ENCODE data around the gene CST3.
"Not testable (repeated sequence)": the region's sequence is repeated elsewhere in the genome, so short reads cannot be mapped to it uniquely, and the experiment has no call there.

The CST3 gene

DNA sequence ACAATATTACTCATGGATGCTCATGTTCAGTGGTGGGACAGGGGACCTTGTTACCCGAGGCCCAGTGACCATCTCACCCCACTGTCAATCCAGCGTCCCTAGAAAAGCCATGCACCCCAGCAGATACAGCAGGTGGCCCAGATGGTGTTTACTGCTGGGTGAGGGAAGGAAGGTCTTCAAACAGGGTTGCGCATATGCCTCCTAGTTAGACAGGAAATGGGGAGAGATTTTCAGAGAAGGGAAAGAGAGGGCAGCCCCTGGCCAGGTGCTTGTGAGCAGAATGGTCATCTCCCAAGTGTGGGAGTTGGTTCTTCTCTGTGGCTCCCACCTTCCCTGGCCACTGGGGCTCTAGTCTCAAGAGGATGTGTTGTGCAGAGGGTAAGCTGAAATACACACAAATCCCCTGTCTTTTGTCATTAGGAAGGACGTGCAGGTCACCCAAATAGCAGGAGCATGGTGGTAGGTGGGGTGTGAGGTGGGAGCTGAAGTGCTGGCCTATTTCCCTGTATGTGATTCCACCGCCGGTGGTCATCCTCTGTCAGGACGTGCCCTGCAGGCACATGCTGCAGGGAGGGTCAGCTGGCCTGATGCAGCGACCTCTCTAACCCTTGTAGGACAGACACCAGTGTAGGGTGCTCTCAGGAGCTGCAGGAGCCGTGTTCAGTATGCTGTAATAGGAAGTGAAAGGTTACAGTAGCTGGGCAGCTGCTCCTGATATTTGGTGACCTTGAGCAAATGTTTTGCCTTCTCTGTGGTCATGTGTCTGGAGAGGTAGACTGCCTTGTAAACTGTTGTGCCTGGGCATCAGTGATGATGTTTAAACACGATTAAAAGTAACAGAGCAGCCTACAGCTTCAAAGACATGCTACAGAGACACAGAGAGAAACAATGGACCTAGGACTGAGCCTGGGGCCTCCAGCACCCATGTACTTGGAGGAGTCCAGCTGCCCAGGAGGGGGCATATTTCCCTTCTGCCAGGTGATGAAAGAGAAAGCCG is 3.2 kb upstream of the CST3 start:
- no peak for DNase-seq

DNA sequence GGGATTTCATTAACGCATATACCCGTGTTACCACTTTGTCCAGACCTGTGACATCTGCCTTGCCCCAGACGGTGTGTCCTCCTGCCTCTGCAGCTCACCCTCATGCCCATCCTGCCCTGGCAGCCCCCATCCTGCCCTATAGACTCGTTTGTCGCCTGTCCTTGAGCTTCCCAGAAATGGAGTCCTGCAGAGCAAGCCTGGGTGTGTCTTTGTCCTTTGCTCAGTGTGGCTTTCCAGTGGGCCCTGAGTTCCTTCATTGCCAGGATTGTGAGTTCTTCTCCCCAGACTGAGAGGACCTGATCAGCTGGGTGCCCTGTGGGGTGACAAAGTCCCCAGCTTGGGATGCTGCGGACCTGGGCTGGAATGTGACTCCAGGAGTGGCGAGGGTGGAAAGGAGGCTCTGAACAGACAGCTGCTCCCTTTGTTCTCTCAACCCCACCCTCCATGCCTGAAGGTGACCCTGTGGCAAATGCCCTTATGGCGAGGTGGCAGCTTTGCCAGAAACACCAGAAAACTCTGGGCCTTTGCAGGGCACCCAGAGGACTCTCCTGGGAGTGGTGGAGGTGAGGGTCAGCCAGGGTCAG is 2.4 kb upstream of the CST3 start:
- no peak for DNase-seq

DNA sequence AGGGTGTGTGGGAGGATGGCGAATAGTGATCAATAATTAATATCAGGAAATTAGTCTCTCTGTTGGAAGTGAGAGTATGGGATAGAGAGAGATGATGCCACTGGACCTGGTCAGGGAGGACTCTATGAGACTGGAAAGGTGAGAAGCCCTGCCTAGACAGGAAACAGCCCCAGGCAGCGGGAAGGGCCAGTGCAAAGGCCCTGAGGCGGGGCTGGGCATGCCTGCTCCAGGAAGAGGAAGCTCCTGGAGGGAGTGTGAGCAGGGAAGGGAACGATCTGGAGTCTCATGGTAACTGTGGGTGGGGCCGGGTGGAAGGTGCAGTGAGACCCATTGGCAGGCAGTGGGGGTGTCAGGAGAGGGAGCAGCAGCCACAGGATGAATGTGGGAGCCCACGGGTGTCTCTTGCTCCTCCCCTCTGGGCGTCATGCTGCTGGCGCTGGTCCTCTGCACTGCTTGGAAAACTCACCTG is 1.8 kb upstream of the CST3 start:
- no peak for DNase-seq

DNA sequence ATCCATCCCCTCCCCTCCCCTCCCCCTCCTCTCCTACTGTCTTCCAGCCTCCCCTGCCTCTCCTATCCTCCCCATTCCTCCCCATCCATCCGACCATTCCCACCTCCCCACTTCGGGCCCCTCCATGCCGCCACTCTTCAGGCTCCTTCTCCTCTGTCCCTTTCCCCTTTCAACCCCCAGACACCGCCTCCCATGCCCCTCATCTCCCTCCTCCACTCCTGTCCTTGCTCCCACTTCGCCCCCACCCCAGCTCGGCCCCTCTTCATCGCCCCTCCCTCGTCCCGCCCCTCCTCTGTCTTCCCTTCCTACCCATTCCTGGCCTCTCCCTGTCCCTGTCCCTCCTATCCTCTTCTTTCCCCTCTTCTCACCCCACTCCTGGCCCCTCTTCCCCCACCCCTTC is 554 bp upstream of the CST3 start:
- no peak for DNase-seq

DNA sequence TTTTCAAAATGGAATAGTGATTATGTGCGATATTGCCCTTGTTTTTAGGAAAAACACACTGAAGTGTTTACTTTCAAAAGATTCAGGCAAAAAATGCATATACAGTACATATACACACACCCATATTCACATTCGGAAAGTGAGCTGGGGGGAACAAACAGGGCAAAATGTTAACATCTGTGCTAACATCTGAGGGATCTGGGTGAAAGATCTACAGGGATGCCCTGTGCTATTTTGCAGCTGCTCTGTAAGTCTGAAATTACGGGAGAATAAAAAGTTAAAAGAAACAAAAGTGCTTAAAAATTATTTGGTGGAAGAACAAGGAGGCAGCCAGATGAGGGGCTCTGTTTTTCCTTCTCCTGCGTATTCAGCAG is 860 bp downstream of the CST3 start:
- no peak for DNase-seq

DNA sequence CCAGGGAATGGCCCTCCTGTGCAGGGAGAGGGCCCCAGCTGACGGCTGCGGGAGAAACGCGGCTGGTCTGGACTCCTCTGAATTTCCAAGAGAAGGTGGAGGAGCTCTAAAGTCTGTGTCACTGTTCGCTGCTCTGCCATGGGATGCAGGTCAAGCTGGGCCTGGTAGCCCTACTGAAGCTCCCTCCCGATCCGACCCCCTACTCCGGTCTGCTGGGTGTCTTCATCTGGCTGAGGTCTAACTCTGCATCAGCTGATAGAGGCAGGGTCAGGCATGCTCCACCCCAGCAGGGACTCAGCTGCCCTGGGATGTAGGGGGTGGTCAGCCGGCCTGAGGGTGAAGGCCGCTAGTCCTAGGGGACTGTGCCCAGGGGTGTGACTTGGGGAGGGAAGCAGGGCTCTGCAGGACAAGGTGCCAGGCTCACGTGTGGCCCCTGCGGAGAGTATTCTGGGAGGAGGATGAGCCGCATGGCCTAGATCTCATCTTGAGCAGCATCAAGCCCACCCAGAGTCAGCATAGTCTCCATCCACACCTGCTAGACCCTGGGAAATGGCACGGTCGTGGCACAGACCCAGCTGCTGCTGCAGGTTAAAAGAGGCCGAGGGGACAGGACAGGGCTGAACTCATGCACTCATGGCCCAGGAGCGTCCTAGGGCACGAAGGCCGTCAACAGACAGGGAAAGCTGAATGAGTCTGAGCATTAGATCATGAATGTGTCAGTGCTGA is 1.4 kb downstream of the CST3 start:
- DNase-seq: no peak

DNA sequence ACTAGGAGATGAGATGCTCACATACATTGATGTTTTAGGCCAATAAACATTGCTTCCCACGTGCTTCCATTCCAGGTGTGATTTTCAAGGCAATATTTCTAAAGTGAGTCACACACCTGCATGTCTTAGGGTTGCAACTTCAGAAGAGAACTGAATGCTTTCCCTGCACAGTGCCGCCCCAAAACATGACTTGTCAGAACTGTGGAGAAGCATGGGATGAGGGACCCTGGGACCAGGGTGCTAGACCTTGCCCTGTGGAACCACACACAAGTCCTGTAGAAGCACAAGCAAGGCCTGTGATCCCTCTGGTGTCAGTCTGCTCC is 2.0 kb downstream of the CST3 start:
- not testable (repeated sequence) for DNase-seq

DNA sequence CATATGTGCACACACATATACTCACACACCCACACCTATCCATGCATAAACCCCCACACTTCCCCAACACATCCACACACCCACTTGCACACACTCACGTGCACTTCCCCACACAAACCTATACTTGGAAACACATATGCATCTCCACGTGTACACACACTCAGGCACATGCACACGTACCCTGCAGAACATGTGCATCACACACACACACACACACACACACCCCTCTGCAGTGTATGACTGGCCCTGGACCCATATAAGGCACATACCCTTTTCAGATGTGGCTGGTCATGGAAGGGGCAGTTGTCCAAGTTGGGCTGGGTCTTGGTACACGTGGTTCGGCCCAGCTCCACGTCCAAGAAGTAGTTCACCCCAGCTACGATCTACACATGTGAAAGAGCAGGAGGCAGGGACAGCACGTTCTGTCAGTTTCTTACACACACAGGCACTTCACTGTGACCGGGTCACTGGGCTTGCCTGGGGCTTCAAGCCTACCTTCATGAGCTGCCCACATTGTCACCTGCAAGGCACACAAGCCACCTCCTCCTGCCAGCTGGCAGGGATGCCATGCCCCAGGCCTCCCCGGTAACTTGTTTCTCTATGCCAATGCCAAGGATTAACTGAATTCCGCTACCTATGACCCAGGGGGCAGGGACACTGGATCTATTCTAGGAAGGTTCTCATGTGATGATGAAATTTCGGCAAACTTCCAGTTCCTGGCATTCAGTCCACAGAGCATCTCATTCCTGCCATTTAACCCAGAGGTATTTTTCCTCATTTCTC is 2.6 kb downstream of the CST3 start:
- DNase-seq: no peak

DNA sequence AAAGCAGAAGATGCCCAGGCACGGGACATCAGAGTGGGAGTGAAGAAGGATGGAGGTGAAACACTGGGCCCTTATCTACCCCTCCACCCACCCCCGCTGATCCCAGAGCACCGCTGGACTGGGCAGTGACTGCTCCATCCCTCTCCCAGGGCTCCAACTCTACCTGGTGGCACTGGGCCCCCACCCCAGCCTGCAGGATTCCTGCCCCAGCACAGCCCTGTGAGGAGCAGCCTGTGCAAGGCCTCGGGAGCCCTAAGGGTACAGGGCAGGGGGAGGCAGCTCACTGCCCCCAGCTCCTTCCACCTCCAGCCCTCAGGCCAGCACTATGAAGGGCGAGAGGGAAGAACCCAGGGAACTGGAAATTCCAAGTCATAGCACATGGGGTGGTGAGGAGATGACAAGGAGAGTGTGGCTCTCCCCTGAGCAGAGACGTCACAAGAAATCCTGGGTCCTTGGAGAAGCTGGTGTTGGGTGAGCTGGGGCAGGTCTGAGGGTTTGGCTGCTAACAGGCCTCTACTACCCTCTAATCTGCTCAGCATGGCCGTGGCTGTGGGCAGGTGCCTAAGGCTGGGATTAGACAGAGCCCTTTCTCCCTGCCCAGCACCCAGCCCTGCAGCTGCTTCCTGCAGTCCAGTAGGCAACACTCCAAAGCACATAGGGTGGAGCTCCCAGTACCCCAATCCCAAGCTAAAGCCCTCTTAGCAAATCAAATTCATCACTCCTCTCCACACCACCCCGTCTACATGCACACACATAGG is 3.5 kb downstream of the CST3 start:
- DNase-seq: no peak

DNA sequence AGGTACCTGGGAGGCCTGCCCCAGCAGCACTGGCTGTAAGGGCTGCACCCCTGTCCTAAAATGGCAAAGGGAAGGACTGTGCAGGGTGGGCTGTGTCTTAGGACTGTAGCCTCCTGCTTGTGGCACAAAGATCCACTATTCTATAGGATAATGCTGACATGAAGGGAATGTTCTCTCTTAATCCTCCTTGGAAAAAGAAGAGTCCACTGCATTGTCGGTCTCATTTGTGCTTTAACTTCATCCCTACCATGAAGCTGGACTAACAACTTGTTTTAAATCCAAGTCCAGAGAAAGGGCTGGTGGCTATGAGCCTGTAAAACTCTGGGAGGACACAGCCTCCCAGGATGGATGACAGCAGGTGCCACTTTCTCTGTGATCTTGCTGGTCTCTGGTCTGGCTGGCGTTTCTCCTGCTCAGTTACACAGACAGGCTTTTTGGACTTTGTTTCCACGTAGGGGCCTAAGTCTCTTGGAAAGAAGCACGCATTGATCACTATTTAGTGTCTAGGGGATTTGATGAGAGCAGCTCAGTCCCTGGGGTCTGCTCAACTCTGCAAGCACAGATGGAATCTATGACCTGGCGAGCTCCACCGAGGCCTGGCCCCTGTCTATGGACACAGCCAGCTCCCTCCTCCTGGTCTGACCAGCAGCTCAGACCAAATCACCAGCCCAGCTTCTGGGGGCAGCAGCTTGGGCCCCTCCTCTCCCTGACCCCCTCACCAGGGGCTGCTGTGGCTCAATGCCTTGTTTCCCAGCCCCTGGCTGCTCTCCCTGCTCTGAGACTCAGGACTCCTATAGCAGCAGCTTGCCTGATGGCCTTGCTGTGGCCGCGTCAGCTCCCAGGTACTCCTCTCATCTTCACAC is 4.8 kb downstream of the CST3 start:
- DNase-seq: no peak

DNA sequence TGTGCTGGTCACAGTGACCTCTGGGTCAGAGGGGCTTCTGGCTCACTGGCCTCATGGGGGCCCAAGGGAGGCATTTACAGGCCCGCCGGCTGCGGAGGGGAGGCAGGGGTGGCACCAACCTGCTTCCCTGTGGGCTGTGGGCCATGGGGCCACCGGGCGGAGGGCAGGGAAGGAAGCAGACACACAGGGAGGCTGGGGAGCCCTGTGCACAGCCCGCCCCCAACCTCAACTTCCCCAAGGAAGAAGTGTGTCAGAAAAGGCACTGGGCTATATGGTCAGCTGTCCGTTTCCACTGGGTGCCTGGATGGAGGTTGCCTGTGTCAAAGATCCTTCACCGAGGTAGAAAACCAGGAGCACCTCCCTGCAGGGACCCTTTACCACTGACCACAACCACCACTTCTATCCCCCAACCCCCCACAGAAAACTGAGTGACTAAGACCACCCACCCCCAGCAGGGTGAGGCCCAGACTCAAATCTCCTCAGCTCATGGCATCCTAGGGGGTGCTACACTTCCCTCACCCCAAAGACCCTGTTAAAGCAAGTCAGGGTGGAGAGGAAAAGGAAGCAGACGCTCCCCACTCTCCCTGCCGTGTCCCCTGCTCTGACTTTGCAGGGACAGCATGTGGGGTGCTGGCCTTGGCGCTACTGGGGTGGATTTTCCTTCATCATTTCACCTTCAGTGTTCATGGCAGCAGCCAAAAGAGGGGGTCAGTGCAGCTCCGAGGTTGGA is 5.6 kb downstream of the CST3 start:
- DNase-seq: no peak

DNA sequence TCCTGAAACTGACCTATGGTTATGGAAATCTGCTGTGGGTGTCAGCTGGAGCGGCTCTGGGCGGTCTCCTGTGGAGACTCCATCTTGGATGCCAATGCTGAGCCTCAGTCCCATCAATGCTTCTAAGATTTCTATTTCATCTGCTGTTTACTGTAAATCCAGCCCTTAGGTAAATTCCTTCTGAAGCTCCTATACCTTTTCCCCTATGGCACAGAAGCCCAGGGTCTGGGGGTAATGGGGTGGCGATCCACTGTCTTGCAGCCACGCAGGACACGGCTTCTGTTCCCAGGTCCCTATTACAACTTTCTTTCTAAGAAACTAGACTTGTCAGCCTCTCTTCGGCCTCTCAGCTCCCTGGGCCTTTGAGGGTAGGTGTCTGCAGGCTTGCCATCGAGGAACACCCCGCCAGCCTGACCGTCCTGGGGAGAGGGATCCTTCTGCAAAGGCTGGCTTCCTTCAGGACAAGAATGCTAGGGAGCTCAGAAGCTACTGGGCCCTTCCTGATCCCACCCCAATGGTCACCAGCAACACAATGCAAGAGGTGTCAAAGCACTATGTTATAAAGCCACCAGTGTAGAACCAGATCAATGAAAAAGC is 6.4 kb downstream of the CST3 start:
- no peak for DNase-seq

DNA sequence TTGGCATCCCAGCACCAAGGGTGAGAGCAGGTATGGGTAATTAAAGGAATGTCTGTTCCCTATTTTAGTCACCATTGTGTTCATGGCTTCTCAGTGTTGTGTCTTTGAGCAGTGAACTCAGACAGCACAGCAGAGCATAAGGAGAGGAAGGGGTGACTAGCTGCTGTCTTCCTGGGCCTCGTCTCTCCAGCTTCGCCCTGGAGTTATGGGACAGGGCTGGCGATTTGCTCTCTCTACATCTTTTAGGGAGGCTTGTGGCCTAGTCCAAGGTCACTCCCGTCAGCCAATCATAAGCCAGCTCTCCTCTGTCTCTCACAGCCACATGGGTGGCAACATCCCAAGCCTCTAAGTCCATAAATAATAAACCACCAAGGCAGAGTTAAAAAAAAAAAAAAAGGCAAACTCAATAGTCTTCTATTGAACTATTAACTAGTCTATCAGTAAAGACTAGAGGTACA is 7.3 kb downstream of the CST3 start:
- no peak for DNase-seq

DNA sequence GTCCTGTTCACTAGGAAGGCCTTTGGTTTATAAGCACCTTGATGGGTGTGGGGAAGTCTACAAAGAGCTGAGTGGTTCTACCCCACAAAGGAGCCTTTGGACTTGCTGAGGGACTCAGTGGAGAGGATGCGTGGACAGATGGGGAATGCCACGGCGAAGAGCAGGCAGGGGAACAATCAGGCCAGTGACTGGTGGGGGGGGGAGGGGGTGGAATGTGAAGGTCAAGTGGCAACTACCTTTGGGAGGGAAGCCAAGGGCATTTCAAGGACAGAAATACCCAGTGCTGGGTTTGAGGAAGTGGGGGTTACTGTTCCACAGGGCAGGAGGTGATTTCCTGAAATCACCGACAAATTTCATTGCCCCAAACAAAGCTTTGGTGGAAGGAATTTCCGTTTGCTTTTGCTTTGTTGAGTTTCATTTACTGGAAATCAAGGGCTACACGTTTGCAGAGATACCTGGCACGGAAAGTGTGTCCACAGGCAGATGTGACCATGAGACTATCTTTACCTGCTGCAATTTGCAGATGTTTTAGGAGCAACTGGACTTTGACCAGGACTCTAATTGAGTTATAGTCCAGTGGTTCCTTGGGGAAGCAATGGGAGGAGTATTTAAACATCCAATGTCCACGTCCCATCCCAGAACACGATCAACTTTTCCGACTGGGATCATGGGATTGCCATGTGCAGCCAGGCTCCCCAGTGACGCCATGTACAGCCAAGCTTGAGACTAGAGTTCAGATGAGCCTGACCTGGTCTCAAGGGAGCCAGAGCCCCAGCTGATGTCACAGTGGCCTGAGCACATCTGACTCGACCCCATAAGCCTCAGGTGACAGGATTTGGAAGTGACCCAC is 8.0 kb downstream of the CST3 start:
- DNase-seq: no peak

DNA sequence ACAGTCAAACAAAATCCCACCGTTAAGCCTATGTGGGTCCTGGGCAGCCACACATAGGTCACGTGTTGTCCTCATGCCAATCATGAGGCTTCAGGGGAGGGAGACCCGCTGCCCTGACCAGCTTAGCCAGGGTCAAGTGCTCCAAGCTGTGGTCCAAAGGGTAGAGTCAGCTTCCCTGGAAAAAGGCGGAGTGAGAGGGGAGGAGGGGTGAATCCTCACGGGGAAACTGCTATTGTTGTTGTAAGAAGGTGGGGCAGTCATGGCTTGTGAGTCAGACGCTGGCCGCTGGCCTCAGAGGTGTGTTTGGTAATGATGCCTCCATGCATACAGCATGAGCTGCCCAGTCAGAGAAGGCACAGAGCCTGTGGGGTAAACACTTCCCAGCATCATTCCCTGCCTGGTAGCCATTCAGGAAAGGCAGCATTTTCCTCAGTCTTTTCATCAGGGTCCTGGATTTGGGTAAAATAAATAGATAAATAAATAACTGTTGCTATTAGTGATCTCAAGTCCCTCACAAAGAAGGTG is 8.7 kb downstream of the CST3 start:
- no peak for DNase-seq

DNA sequence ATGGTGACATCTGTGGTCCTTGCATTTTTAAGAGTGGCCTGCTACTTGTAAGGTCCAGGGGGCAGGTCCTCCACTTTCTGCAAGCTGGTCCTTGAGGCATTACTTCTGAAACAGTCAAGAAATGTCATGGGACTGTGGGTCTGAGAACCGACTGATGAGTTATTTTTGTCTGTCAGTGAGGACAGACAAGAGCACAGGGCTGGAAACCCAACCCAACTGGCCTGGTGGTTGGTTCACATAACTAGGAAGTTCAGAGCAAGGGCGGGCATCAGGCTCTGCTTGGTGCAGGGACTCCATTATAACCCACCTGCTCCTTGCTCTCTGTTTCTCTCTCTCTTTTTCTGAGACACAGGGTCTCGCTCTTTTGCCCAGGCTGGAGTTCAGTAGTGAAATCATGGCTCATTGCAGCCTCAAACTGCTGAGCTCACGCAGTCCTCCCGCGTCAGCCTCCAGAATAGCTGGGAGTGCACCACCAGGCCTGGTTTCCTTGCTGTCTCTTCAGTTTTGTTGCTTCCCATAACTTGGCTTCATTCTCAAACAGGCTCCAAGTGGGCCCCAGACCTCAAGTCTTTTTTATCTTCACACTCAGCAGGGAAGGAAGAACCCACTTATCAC is 9.2 kb downstream of the CST3 start:
- no peak for DNase-seq

DNA sequence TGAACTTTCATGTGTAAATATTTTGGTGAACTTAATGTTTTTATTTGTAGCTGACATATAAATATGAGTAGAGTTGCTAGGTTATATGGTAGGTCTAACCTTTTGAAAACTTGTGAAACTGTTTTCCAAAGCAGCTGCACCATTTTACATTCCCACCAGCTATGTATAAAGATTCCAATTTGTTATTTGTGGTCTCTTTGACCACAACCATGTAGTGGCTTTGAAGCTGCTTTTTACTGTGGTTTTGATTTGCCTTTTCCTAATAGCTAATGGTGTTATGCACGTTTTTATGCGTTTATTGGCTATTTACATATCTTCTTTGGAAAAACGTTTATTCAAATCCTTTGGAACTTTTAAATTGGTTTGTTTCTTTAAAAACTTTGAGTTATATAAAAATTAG is 10.3 kb downstream of the CST3 start:
- DNase-seq: no peak

DNA sequence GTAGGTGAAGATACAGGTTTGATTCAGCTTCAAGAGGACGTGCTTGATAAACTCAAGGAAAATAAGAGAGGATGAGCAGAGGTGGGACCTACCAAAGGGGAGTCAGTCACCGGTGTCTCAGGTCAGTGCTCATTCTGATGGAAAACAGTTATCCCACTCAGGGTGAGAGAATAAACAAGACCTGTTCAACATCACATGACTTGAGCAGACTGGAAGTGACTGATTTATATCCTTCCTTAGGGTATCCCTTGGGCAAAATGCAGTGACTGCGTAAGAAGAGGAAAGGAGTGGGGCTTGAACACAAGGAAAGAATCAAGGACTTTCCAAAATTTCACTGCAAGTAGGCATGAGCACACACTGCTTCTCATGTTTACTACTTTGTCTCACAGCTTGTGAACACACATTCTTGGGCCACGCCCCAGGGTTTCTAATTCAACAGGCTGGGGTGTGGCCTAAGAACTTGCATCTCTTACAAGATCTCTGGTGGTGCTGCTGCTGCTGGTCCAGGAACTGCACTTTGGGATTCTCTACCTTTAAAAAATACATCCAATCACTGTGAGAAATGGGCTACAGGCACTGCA is 11.6 kb downstream of the CST3 start:
- no peak for DNase-seq

Data from NCI-H446 (cell line).